Raji (cell line): Measurements from ENCODE around the gene RGS6.

Experiments used
- POLR2A ChIP-seq: IDR thresholded peaks from 2 replicates; pipeline ENCODE4 v1.6.1; 2011; ENCODE audit warnings: low read depth, low read length, control low read depth; ENCODE audit not compliant: insufficient read depth

Gene RGS6

GRCh38 chr14:72615451-72616121 lies 683.4 kb downstream of the RGS6 start:
- TF ChIP-seq POLR2A: no peak
